Nephron progenitor cell (in vitro differentiated cells): ENCODE data around the gene ZNF791.
A peak's percentile ranks its signal among the peaks of the same experiment; 100 is the strongest.

ENCODE experiments used
- DNase-seq: peaks from one replicate; pipeline ENCODE4 v3.0.0; 2021
- H3K27ac Mint-ChIP-seq: 2 replicates; pipeline ENCODE4 v1.8.0; 2021; ENCODE audit warnings: mild to moderate bottlenecking, moderate library complexity, mixed read lengths
- H3K27me3 Mint-ChIP-seq: 2 replicates; pipeline ENCODE4 v1.8.0; 2021; ENCODE audit warnings: mild to moderate bottlenecking, low read depth, mixed read lengths; ENCODE audit not compliant: poor library complexity
- H3K36me3 Mint-ChIP-seq: 2 replicates; pipeline ENCODE4 v1.8.0; 2021; ENCODE audit warnings: low read depth, mixed read lengths
- H3K4me1 Mint-ChIP-seq: 2 replicates; pipeline ENCODE4 v1.8.0; 2021; ENCODE audit warnings: mixed read lengths
- H3K4me3 Mint-ChIP-seq: 2 replicates; pipeline ENCODE4 v1.8.0; 2021; ENCODE audit warnings: mild to moderate bottlenecking, moderate library complexity, mixed read lengths
- H3K9me3 Mint-ChIP-seq: 2 replicates; pipeline ENCODE4 v1.8.0; 2021; ENCODE audit warnings: mild to moderate bottlenecking, moderate library complexity, mixed read lengths
- TF ChIP-seq, protein P1 (sequence below): fragments of 200-600 bp; sonication (generic); IDR thresholded peaks from 2 replicates; pipeline ENCODE4 v1.5.0; 2021; ENCODE audit warnings: antibody characterized with exemption

The ZNF791 gene

DNA sequence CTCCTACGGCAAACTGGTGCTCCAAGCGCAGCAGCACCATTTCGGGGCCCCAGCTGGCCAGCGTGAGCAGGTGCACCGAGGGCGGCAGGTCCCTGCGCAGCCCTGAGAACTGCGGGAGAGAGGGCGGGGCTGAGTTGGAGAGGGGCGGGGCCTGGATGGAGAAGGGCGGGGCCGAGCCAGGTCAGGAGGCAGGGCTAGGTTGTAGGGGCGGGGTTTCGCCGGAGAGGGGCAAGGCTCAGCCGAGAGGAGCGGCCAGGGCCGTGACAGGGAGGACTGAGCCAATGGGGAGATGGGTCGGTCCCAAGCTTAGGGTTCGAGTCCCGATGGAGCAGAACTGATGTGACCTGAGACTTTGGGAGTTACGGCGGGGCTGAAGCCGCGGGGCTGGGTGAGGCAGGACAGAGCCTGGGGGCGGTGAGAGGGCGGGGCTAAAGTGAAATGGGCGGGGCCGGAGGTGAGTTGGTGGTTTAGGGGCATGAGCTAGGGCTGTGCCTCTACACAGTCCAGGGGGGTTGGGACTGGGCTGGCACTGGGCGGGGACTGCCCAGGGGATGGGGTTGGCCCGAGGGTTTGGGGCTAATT is 36.9 kb downstream of the ZNF791 start:
- Mint-ChIP-seq H3K27me3 (peaks cover 7% of the 10 kb centered on the region), H3K4me3 (no peak overlapping the region), H3K9me3 (no peaks in the 10 kb centered on the region), H3K27ac (no peak overlapping the region), H3K4me1 (no peaks in the 10 kb centered on the region), H3K36me3 (peaks cover 36% of the 10 kb centered on the region)
- TF ChIP-seq, protein P1, sequence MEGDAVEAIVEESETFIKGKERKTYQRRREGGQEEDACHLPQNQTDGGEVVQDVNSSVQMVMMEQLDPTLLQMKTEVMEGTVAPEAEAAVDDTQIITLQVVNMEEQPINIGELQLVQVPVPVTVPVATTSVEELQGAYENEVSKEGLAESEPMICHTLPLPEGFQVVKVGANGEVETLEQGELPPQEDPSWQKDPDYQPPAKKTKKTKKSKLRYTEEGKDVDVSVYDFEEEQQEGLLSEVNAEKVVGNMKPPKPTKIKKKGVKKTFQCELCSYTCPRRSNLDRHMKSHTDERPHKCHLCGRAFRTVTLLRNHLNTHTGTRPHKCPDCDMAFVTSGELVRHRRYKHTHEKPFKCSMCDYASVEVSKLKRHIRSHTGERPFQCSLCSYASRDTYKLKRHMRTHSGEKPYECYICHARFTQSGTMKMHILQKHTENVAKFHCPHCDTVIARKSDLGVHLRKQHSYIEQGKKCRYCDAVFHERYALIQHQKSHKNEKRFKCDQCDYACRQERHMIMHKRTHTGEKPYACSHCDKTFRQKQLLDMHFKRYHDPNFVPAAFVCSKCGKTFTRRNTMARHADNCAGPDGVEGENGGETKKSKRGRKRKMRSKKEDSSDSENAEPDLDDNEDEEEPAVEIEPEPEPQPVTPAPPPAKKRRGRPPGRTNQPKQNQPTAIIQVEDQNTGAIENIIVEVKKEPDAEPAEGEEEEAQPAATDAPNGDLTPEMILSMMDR: no peak
- peak; percentile 26 for DNase-seq

DNA sequence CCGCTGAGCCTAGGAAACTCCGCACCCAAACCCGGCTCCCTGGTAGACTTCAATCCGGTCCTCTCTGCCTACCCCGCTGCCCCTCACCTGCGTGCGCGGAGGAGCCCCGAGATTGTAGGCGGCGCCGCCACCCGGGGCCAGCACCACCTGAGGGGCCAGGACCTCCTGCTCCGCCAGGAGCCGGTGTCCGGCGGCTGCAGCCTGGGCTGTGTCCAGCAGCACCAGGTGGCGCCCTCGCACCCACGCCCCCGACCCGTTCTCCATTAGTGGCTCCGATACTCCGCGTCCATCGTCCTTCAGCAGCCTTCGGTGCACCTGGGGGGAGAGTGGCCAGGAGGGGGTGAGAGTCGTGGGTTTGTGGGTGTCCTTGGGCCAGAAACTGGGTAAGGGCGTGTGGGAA is 37.4 kb downstream of the ZNF791 start:
- no peak for DNase-seq
- TF ChIP-seq, protein P1: no peak
- no peak overlapping the region for H3K27ac Mint-ChIP-seq
- H3K4me1 Mint-ChIP-seq: no peaks in the 10 kb centered on the region
- no peak overlapping the region for H3K4me3 Mint-ChIP-seq
- peaks cover 7% of the 10 kb centered on the region for H3K27me3 Mint-ChIP-seq
- peaks cover 36% of the 10 kb centered on the region for H3K36me3 Mint-ChIP-seq
- no peaks in the 10 kb centered on the region for H3K9me3 Mint-ChIP-seq

DNA sequence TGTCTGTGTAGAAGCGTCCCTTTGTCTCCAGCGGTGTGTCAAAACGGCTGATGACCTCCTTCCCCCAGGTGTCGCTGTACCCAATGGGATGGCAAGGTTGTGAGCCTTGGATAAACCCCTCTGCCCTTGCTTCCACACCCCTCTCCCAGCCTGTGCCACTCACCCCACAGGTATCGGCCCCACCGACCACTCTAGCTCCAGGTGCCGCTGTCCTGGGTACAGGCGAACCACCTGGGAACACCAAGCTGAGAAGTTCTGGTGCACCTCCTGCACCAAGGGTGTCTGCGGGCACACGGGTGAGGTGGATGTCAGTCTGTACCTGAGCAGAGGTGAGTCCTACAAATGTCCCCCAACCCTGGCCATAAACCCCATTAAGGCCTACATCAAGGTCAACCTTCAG is 39.2 kb downstream of the ZNF791 start:
- Mint-ChIP-seq H3K27me3 (peaks cover 3% of the 10 kb centered on the region), H3K4me1 (no peaks in the 10 kb centered on the region), H3K4me3 (no peak overlapping the region), H3K36me3 (peaks cover 33% of the 10 kb centered on the region), H3K9me3 (no peaks in the 10 kb centered on the region), H3K27ac (no peak overlapping the region)
- TF ChIP-seq, protein P1: no peak
- no peak for DNase-seq

DNA sequence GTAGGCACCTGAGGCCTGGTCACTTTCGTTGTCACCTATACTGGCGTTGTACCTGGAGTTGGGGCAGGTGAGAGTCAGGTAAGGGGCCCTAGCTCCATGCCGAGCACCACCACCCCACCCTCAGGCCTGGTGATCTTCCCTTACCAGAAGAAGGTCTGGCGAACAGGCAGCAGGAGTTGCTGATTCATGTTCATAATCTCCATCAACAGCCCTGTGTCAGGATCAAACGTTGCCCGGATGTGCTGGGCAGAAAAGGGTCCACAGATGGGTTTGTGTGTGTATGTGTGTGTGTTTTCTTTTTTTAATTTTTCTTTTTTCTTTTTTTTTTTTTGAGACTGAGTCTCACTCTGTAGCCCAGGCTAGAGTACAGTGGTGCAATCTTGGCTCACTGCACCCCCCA is 41.5 kb downstream of the ZNF791 start:
- TF ChIP-seq, protein P1: no peak
- no peak overlapping the region for H3K4me3 Mint-ChIP-seq
- no peak for DNase-seq
- H3K27me3 Mint-ChIP-seq: peaks cover 3% of the 10 kb centered on the region
- no peak overlapping the region for H3K27ac Mint-ChIP-seq
- no peaks in the 10 kb centered on the region for H3K9me3 Mint-ChIP-seq
- peaks cover 13% of the 10 kb centered on the region for H3K4me1 Mint-ChIP-seq
- H3K36me3 Mint-ChIP-seq: peaks cover 49% of the 10 kb centered on the region

DNA sequence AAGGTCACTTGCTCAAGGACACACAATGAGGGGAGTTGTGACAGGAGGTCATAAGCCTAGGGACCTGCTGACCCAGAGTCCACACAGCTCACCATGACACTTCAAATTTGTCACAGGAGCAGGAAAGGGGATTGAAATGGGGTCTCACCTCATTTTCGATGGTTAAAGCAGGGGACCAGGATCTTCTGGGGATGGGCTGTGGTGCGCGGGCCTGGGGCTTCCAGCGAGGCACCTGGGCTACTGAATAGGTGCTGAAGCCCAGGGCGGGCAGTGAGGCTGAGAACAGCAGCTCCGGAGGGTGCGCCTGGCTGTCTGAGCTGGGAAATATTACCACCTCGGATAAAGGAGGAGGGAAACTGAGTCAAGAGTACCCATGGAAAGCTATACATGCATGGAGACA is 44.8 kb downstream of the ZNF791 start:
- H3K4me1 Mint-ChIP-seq: peaks cover 13% of the 10 kb centered on the region
- H3K27ac Mint-ChIP-seq: peak overlapping the region; percentile 23
- DNase-seq: no peak
- H3K9me3 Mint-ChIP-seq: no peaks in the 10 kb centered on the region
- H3K36me3 Mint-ChIP-seq: peaks cover 57% of the 10 kb centered on the region
- TF ChIP-seq, protein P1: no peak
- no peaks in the 10 kb centered on the region for H3K27me3 Mint-ChIP-seq
- no peak overlapping the region for H3K4me3 Mint-ChIP-seq

DNA sequence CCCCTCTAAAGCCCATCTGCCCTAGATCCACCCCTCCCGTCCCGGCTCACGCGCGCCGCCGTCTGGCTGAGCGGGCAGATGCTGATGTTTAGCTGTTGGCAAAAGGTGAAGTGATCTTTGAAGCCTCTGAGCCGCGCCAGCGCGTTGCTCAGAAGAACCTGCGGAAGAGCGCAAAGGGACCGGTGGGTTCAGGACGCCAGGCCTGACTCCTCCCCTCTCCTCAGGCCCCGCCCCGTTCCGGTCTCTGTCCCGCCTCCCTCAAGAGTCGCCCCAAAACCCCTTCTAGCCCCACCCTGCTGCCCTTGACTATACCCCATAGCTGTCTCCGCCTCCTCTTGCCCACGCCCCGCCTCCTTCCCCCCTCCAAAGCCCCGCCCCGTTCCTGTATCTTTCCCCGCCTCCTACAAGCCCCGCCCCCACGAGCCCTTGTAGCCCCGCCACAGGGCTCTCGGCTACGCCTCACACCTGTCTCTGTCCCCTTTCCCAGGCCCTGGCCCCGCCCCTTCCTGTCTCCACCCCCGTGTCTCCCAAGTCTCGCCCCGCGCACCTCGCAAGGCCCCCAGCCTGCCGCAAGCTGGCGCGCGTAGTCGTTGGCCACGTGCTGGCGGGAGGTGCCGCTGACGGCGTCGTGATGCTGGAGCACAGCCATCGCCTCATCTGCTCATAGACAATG is 46.3 kb downstream of the ZNF791 start:
- H3K27me3 Mint-ChIP-seq: no peaks in the 10 kb centered on the region
- DNase-seq: no peak
- H3K4me3 Mint-ChIP-seq: no peak overlapping the region
- TF ChIP-seq, protein P1: no peak
- H3K4me1 Mint-ChIP-seq: peaks cover 13% of the 10 kb centered on the region
- H3K27ac Mint-ChIP-seq: peak overlapping the region; percentile 27
- H3K36me3 Mint-ChIP-seq: peaks cover 51% of the 10 kb centered on the region
- H3K9me3 Mint-ChIP-seq: no peaks in the 10 kb centered on the region
